CD4-positive, alpha-beta T cell treated with Interleukin-4 for 4 hours (primary cell): ENCODE measurements around the gene CATSPERB.
"Not testable (repeated sequence)": the region's sequence is repeated elsewhere in the genome, so short reads cannot be mapped to it uniquely, and the experiment has no call there.

ENCODE experiments used
- DNase-seq: peaks from one replicate; pipeline ENCODE4 v3.0.0-alpha.2; 2020

CATSPERB gene

GRCh38 chr14:91731018-91731417, 868 bp downstream of the CATSPERB start:
- no peak for DNase-seq

- no peak for DNase-seq
Observed at GRCh38 chr14:91729756-91730155, 2.1 kb downstream of the CATSPERB start.

DNA sequence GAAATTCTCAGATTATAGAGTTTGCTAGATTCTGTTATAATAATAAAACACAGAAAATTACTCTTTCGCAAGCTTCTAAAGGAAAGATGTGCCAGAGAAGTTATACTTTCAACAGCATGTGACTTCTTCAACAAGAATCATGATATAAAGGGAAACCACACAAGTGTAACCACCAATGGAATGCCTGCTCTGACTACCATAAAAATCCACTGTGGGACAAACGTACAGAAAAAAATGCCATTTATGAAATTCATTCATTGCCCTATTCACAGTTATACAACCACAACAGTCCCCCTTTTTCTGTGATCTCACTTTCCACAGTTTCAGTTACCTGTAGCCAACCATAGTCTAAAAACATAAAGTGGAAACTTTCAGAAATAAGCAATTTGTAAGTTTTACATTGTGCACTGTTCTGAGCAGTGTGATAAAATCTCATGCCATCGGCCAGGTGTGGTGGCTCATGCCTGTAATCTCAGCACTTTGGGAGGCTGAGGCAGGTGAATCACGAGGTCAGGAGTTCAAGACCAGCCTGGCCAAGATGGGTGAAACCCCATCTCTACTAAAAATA, 3.2 kb downstream of the CATSPERB start:
- no peak for DNase-seq

GRCh38 chr14:91727121-91727520, 4.8 kb downstream of the CATSPERB start:
- DNase-seq, result no peak

DNA sequence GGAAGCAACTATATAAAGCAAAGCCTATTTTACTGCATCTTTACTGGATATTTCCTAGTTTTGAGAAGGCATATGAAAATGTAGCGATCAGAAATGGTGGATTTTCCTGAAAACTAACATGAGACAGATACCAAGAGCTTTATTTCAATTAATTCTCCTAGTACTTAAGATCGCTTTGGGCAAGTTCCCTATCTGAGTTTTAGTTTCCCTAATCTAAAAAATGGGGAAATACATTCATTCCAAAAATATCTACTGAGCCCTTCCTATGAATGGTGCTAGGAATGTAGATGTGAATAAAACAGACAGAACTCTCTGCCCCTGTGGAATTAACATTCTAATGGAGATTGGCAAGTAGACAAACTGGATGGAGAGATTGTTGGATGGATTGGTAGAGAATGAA, 8.4 kb downstream of the CATSPERB start:
- no peak for DNase-seq

GRCh38 chr14:91722386-91722785, 9.5 kb downstream of the CATSPERB start:
- no peak for DNase-seq

DNA sequence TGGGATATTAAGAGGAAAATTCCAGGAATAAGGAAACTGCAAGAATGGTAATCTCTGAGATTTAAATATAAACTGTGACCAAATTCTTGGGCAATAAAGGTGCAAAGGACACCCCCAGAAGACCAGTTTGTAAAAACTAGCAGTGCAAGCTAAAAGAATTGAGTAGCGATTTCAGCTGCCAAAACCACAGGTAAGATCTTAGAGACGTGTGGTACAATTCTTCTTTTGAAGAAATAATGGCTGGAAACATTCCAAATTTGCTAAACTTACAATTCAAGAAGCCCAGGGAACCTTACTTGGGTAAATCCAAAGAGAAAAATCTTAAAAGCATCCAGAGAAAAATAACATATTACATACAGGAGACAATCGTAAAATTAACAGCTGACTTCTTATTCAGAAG, 12.0 kb downstream of the CATSPERB start:
- DNase-seq, result no peak

DNA sequence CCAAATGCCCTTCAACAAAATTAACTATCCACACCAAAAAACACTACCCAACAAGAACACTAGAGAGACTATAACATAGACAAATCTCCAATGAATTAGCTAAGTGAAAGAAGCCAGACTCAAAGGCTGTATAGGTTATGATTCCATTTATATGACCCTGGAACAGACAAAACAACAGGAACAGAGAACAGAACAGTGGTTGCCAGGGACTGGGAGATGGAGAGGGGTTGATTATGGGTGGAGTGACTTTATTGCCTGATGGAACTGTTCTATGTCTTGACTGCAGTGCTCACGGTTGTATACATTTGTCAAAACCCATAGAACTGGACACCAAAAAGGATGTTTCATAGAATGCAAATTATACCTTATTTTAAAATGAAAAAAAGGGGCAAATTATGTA, 14.9 kb downstream of the CATSPERB start:
- DNase-seq, result no peak

DNA sequence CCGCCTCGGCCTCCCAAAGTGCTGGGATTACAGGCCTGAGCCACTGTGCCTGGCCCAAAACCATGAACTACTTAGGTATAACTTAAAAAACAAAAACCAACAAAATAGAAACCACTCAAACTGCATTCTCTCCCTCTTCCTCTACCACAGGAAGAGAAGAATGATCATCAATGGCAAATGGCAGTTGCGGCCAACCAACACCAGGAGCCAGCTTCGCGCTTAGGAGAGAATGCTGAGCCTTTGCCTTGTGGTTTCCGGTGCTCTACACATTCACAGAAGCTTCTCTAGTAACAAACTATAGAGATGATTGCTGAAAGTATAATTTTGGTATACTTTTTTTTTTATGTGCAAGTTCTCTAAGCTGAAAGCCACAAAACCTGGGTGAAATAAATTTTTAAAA, 17.1 kb downstream of the CATSPERB start:
- peak; percentile 12 for DNase-seq

DNA sequence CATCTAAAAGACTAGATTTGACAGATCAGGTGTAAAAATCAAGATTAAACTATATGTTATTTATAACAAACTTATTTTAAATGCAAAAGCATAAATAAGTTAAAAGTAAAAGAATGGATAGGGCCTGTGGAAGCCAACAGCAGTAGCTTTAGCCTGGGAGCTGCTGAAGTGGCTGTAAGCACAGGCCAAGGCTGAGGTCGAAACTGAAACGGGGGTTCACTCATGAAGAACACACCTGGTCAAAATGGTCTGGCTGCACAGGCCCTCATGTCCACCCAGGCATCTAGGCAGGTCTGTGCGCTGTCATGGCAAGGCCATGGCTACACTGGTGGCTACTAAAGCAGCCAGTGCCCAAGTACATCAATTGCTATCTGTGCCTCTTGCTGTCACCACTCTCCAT, 23.1 kb downstream of the CATSPERB start:
- DNase-seq, result no peak

GRCh38 chr14:91706996-91707395, 24.9 kb downstream of the CATSPERB start:
- no peak for DNase-seq

DNA sequence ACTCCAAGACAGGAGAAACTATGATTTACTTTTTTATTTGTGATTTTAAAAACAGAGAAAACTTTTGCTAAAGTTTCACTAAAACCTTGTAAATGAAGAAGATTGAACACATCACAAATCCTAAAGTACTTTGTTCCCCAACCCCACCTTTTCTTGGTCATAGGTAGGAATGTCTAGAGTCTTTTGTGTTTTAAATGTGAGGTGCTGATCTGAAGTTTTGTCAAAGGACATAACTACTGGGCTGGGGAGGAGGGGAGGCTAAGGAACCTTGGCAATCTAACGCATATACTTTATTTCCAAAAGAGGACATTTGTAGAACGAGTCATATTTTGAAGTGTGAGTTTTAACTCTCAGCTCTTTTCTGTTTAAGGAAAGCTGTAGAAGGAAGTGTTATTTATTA, 37.2 kb downstream of the CATSPERB start:
- DNase-seq, result no peak

DNA sequence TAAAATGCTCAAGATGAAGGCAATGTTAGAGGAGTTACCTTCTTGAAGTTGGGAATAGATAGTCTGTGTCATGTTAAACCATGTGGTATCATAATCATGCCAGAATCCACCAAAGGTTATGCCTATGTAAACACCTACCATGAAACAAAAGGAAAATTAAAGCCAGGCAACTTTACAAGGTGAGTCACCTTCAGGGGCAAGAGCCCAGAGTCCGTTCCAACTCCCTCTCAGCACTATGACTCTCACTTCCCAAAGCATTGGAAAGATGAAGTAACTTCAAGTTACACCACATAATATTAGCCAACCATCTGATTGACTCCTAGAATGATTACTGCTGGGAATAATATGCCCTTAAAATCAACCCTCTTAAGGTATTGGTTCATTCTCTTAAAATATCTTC, 38.5 kb downstream of the CATSPERB start:
- no peak for DNase-seq

DNA sequence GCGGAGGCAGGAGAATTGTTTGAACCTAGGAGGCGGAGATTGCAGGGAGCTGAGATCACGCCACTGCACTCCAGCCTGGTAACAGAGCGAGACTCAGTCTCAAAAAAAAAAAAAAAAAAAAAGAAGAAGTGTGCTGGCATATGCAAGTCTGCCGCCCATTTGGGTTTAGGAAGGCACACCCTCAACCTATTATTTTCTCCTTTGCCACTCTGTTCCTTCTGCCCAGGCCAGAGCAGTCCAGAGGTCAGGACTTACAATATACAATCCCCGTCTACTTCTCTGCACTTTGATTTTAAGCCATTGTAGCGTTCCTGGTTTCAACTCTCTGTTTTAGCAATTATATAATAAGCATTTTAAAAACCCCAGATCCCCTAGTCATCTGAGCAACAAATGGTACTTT, 39.8 kb downstream of the CATSPERB start:
- DNase-seq, result no peak

GRCh38 chr14:91689608-91690007, 42.3 kb downstream of the CATSPERB start:
- DNase-seq, result no peak

DNA sequence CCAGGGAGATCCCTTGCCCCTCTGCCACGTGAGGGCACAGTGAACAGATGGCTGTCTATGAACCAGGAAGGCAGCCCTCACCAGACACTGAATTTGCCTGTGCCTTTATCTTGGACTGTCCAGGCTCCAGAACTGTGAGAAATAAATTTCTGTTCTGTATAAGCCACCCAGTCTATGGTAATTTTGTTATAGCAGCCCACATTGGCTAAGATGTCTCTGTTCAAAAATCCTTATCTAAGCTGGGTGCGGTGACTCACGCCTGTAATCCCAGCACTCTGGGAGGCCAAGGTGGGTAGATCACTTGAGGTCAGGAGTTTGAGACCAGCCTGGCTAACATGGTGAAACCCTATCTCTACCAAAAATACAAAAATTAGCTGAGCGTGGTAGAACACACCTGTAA, 44.5 kb downstream of the CATSPERB start:
- DNase-seq, result not testable (repeated sequence)

GRCh38 chr14:91685600-91685999, 46.3 kb downstream of the CATSPERB start:
- no peak for DNase-seq

DNA sequence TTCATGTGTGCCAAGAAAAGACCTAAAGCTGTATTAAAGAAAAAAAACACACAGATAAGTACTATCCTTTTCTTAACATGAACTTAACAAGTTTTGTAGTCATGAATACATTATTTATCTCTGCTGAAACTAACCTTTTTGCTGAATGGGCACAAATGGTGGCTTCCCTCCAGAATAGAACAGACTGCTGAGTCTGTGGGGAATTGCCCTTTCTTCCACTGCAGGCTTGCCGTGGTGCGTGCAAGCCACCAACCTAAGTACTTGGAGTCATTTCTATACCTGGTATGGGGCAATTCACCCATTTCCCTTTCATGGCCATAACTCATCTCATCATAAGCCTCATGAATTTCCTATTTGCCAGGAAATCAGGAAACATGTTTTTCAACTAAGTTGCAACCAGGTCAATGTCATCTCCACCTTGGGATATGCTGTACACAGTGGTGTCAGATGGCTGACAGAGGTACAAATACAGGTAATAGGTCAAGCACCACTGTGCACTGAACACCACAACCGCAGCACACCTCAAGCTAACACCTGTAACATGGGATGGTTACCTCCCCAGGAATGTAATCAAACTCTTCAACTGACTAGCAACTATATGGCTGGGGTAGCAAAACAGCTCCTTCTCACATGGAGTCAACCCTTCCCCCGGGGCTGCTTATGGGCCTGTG, 49.9 kb downstream of the CATSPERB start:
- DNase-seq, result no peak

- DNase-seq, result no peak
Observed at GRCh38 chr14:91681118-91681517, 50.8 kb downstream of the CATSPERB start.

- no peak for DNase-seq
Observed at GRCh38 chr14:91679273-91679672, 52.6 kb downstream of the CATSPERB start.

GRCh38 chr14:91677687-91678086, 54.2 kb downstream of the CATSPERB start:
- not testable (repeated sequence) for DNase-seq

- DNase-seq, result no peak
Observed at GRCh38 chr14:91674911-91675310, 57.0 kb downstream of the CATSPERB start.

DNA sequence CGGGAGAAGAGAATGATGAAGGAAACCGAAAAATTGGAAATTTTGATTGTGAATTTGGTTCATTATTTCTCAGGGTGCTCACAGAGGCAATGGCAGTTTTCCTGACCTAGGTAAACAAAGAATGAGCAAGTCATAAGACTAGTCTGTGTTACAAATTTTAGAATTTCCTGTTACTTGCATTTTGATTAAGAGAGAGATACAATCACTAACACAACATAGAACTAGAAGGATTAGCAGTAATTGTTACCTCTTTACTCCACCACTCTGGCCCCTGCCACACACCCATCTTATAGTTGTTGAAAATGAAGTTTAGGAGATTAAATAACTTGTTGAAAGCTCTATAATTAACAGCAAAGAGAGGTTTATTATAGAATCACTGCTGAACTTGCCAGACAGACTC, 62.0 kb downstream of the CATSPERB start:
- DNase-seq, result no peak

DNA sequence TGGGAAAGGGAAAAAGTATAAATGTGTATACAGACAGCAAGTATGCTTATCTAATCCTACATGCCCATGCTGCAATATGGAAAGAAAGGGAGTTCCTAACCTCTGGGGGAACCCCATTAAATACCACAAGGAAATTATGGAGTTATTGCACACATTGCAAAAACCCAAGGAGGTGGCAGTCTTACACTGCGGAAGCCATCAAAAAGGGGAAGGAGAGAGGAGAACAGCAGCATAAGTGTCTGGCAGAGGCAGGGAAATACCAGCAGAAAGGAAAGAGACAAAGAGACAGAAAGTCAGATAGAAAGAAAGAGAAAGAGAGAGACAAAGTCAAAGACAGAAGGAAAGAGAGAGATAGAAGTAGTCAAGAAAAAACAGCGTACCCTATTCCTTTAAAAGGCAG, 64.8 kb downstream of the CATSPERB start:
- not testable (repeated sequence) for DNase-seq

DNA sequence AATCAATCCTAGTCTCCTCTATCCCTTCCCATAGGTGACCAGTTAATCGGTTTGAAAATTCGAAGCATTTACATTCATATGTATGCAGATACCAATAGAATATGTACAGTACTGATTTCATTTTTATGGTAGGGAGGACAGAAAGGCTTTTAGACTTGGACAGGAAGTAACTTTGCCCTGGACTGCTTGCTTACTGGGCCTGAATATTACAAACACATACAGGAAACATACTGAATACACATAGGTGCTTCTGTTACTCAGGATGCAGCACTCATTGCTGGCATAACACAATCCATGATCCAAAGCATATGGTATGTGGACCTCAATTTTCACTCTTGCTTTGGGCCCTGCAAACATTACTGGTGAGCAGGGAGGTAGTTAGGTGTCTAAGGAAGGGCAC, 71.1 kb downstream of the CATSPERB start:
- DNase-seq, result no peak
